ENCODE data around the gene BICD2. TPM values are rescaled to one million over a fixed set of nuclear protein-coding genes. Genes with fewer than 3 reads are reported as not detected.

Gene BICD2
- total RNA-seq, 4 donors from 2014 or later = 135 to 201 (median 153) TPM

- Histone ChIP-seq H3K4me3 (no peak overlapping the region), H3K9me3 (no peaks in the 10 kb centered on the region), H3K4me1 (peaks cover 59% of the 10 kb centered on the region), H3K27me3 (no peaks in the 10 kb centered on the region), H3K27ac (no peak overlapping the region), H3K36me3 (peaks cover 78% of the 10 kb centered on the region)
- WGBS = 91% methylated on average over 25 of the region's 34 CpGs
- TF ChIP-seq EP300 (IDR thresholded peaks at IDR 0.05) (no peak), POLR2A (IDR thresholded peaks at IDR 0.05) (no peak), CTCF (IDR thresholded peaks at IDR 0.05) (no peak), POLR2AphosphoS5 (IDR thresholded peaks at IDR 0.05) (no peak)
- DNase-seq (ENCODE audit: low spot score in 2 of 2) = peak in 1 of 2 donors; percentile 53
Observed at GRCh38 chr9:92719028-92719647, 45.5 kb downstream of the BICD2 start.

GRCh38 chr9:92718086-92719001, 46.3 kb downstream of the BICD2 start:
- Histone ChIP-seq H3K36me3 (peaks cover 86% of the 10 kb centered on the region), H3K27ac (peak overlapping the region; percentile 78), H3K27me3 (no peaks in the 10 kb centered on the region), H3K4me3 (no peak overlapping the region), H3K9me3 (no peaks in the 10 kb centered on the region), H3K4me1 (peaks cover 51% of the 10 kb centered on the region)
- no peak for TF ChIP-seq CTCF (IDR thresholded peaks at IDR 0.05)
- TF ChIP-seq POLR2A (IDR thresholded peaks at IDR 0.05) = no peak
- no peak for TF ChIP-seq EP300 (IDR thresholded peaks at IDR 0.05)
- TF ChIP-seq POLR2AphosphoS5 (IDR thresholded peaks at IDR 0.05) = no peak
- 84% methylated on average over 20 of the region's 40 CpGs for WGBS
- DNase-seq (ENCODE audit: low spot score in 2 of 2) = peak in 1 of 2 donors; percentile 74

- Histone ChIP-seq H3K27me3 (no peaks in the 10 kb centered on the region), H3K4me1 (peaks cover 43% of the 10 kb centered on the region), H3K36me3 (peaks cover 89% of the 10 kb centered on the region), H3K27ac (peak overlapping the region; percentile 78), H3K9me3 (no peaks in the 10 kb centered on the region), H3K4me3 (no peak overlapping the region)
- peak in 1 of 2 donors; percentile 74 for DNase-seq (ENCODE audit: low spot score in 2 of 2)
- TF ChIP-seq EP300 (IDR thresholded peaks at IDR 0.05) (no peak), POLR2AphosphoS5 (IDR thresholded peaks at IDR 0.05) (no peak), CTCF (IDR thresholded peaks at IDR 0.05) (no peak), POLR2A (IDR thresholded peaks at IDR 0.05) (no peak)
- WGBS = 68% methylated on average over 20 of the region's 21 CpGs
Observed at GRCh38 chr9:92717201-92718085, 47.2 kb downstream of the BICD2 start.

- Histone ChIP-seq H3K9me3 (no peaks in the 10 kb centered on the region), H3K27me3 (no peaks in the 10 kb centered on the region), H3K4me3 (no peak overlapping the region), H3K4me1 (peaks cover 40% of the 10 kb centered on the region), H3K27ac (peak overlapping the region; percentile 78), H3K36me3 (peaks cover 87% of the 10 kb centered on the region)
- peak; percentile 88 for DNase-seq (ENCODE audit: low spot score in 2 of 2)
- TF ChIP-seq CTCF (IDR thresholded peaks at IDR 0.05) (peak; percentile 80 to 88), POLR2AphosphoS5 (IDR thresholded peaks at IDR 0.05) (no peak)
- no CpG with 5 or more reads among the region's 4 CpGs for WGBS
Observed at GRCh38 chr9:92716557-92716956, 48.1 kb downstream of the BICD2 start.

All from suprapubic skin (tissue), 4 donors.